Omental fat pad (tissue), 4 donors: ENCODE data around the gene LRIG2. TPM values are rescaled to one million over a fixed set of nuclear protein-coding genes. Genes with fewer than 3 reads are reported as not detected.

Experiments used
- ATAC-seq: fragments of 150-250 bp; one replicate; pipeline ENCODE4 v1.9.1; 2016; ENCODE audit warnings: mild to moderate bottlenecking, moderate library complexity; ENCODE audit not compliant: low FRiP score
- DNase-seq: peaks from one replicate; pipeline ENCODE4 v3.0.0-alpha.2; 2019; ENCODE audit warnings: low spot score
- CTCF ChIP-seq, 3 donors: fragments of 450-650 bp; IDR thresholded peaks; one replicate each; pipeline ENCODE4 v1.5.1; 2016 to 2017; ENCODE audit warnings: antibody characterized with exemption in 3 of 3, mild to moderate bottlenecking in 3 of 3, moderate library complexity in 2 of 3
- total RNA-seq, 4 donors: library from RNA; depleted of rRNA; stranded (reverse); fragments of >200 nt; gene quantifications; one replicate each; pipeline ENCODE4 v1.1.0, GENCODE V29; 2016

Gene LRIG2
- total RNA-seq, 4 donors from 2014 or later: 11.9 to 24.6 (median 16.1) TPM

- ATAC-seq: no peak
- DNase-seq: no peak
- no peak for TF ChIP-seq CTCF (IDR thresholded peaks at IDR 0.05)
These were observed 31.0 kb downstream of the LRIG2 start for GRCh38 chr1:113103977-113104376.

GRCh38 chr1:113106910-113107309 lies 33.9 kb downstream of the LRIG2 start:
- ATAC-seq: no peak
- no peak for DNase-seq
- no peak for TF ChIP-seq CTCF (IDR thresholded peaks at IDR 0.05)

GRCh38 chr1:113109908-113110554 lies 37.0 kb downstream of the LRIG2 start:
- no peak for TF ChIP-seq CTCF (IDR thresholded peaks at IDR 0.05)
- ATAC-seq (peak; percentile 89), DNase-seq (no peak)

GRCh38 chr1:113118266-113118665 lies 45.3 kb downstream of the LRIG2 start:
- ATAC-seq: no peak
- no peak for DNase-seq
- no peak for TF ChIP-seq CTCF (IDR thresholded peaks at IDR 0.05)

- no peak for ATAC-seq
- TF ChIP-seq CTCF (IDR thresholded peaks at IDR 0.05): no peak
- DNase-seq: no peak
These were observed 50.7 kb downstream of the LRIG2 start for GRCh38 chr1:113123737-113124136.

GRCh38 chr1:113124366-113124765 lies 51.4 kb downstream of the LRIG2 start:
- DNase-seq (no peak), ATAC-seq (no peak)
- TF ChIP-seq CTCF (IDR thresholded peaks at IDR 0.05): no peak

GRCh38 chr1:113125517-113125916 lies 52.5 kb downstream of the LRIG2 start:
- no peak for DNase-seq
- TF ChIP-seq CTCF (IDR thresholded peaks at IDR 0.05): no peak
- no peak for ATAC-seq
